ENCODE measurements around the gene PTGR3.

Gene PTGR3, protein sequence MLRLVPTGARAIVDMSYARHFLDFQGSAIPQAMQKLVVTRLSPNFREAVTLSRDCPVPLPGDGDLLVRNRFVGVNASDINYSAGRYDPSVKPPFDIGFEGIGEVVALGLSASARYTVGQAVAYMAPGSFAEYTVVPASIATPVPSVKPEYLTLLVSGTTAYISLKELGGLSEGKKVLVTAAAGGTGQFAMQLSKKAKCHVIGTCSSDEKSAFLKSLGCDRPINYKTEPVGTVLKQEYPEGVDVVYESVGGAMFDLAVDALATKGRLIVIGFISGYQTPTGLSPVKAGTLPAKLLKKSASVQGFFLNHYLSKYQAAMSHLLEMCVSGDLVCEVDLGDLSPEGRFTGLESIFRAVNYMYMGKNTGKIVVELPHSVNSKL

DNA sequence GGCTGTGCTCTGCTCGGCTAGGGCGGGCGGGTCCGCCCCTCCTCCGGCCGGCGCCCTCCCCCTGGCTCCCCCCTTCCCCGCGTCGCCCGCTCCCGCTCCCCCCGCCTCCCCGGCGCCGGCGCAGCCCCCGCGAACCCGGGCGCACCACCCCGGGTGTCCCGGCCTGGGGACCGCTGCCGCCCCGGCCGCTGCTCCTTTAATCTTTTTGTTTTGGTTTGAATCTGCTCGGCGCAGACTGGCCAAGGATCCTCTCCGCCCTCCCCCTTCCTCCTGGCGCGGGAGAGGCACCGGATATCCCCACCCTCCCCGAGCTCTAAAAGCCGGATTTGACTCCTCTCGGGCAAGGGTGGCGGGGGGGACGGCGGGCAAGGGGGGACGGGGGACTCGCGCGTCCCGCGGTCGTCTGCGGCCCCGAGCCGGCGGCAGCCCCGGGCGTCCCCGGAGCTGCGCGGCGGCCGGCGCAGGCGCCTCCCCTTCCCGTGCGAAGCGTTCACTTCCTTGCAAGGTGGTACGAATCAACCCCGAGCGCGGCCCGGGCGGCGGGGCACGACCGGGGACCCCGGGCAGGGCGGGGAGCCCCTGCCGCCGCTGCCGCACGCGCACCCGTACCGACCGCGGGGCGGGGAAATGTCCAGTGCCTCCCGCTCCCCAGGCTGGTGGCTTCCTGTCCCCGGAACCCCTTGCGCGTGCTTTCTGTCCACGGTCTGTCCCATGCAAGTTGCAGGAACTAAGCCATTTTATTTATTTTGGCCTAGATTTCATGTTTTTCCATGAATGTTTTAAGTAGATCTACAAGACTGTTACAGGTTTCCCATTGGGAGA, at the start of gene PTGR3:
TSS of gene PTGR3 (minus strand) at position 11 of the 822 bp plus-strand sequence. CDS start 81 bp downstream, outside the sequence.
- peak; percentile 86 for DNase-seq

DNA sequence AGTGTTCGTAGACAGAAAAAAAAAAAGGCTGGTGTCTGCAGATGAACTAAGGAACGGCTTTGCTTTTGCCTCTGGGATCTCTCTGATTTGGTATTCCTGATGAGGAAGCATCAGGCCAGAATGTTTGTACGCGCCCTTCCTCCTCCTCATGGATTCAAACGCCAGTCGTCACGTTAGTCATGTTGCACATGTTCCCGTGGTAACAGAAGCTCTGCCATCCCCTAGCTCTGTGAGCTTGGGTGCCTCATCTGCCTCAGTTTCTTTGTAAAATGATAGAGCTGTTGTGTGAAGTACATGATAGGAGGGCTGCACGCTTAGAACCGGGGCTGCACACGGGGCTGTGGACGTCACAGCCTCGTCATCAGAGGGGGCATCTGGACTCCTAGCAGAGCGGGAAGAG, 48.7 kb upstream of the PTGR3 start:
- DNase-seq: no peak

DNA sequence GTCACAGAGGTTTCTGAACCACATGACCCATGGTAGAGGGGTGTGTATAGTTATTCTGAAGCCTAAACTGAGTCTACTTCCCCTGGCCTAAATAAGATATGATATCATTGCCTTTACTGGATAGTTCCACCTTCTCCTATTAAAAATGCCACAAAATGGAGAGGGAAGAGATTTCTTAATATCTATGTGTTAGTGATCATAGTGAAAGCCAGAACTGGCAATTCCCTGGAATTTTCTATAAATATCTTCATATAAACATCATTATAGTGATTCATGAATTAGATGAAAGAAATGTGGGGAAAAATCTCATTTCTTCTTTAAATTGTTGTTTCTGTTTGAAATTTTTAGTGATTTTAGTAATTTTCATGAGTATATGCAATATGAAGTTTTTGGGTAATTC, 47.4 kb upstream of the PTGR3 start:
- no peak for DNase-seq

DNA sequence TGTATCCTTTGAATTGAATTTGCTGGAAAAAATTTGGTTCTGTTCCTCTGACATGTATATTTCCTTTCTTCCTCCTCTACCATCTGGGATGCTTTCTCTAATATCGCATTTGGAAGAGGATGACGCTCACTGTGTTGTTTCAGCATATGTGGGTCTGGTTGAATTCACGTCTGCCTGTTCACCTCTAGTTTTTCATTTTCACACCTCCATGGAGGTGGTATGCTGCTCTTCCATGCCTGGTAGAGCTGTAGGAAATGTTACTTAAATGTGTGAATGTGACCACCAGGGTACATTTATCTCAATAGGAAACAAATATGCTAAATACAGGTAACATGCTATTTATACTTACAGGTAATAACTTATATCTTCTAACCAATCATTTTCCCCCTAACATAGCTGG, 46.2 kb upstream of the PTGR3 start:
- DNase-seq: no peak

DNA sequence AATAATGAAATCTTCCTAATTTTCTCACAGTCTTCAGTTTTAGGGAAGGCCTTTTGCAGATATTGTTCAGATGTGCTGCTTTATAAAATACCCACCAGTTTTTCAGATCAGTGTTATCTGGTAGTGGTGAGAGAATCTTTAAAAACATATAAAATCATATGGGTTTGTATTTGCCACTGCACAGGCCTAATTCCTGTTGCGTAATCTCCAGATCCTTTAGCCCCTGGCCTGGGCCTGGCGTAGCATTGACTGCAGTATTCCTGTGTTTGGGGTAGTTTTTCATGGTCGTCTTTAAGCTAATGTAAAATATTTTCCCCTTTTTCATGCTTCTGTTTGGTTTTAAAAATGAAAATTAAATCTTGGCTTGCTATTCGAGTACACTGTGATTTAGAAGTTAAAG, 44.8 kb upstream of the PTGR3 start:
- no peak for DNase-seq

DNA sequence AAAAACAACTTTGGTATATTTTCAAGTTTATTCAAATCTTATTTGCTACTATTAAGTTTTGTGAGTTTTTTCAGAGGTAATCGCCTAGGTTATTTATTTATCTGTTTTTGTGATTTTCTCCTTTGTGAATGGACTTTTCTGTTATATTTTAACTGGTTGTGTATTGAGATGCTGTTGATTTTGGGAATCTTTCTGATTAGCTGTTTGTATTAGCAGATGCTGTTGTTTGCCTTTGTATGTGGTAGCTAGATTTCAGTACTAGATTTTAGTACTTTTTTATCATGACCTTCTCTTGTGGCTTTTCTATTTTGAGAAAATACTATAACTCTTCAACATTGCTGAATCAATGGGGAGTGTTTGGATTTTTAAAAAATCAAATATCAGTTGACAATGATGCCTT, 44.1 kb upstream of the PTGR3 start:
- no peak for DNase-seq

DNA sequence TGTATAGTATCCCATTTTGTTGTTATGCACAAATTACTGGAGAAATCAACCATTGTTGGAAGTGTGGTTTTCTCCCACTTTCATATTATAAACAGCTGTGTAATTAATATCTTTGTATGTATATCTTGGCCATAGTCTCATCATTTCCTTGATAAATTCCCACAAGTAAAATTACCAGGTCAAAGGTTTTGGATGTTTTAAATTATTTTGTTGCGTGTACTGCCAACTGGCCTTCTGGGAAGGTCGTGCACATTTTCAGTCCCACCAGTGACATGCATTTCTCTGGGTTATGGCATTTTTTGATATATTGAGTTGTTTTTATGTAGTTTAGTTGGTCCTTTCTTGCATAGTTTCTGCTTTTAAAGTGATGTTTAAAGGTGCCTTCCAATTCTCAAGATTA, 43.2 kb upstream of the PTGR3 start:
- DNase-seq: no peak

DNA sequence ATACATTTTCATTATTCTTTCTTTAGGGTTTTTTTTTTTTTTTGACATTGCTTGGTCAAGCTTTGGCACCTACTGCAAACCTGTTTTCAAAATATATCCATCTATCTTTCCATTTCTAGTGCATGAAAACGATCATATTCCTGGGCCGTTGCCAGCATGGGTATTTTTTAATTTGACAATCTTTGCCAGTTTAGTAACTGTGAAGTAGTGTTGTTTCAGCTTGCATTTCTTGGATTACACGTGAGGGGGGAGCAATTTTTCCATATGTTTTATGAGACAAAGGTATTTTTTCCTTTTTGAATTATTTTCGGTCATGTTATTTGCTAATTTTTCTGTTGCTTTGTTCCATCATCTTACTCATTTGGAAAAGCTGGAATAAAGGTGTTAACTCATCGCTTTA, 42.5 kb upstream of the PTGR3 start:
- no peak for DNase-seq

DNA sequence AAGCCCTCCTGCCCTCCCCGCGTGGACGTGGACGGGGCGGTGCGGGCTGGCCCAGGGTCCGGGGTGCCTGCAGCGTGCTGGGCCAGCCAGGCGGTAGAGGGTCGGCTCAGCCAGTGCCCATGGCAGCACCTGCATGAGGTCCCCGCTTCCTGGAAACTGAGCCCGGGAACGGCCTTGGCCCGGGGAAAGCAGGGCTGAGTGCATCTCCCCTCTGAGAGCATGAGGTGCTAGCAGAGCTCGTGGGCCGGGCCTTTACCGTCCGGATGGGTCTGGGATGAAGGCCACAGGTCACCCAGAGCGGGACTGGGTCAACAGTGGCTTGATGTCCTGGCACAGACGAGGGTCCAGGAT, 41.5 kb upstream of the PTGR3 start:
- no peak for DNase-seq

DNA sequence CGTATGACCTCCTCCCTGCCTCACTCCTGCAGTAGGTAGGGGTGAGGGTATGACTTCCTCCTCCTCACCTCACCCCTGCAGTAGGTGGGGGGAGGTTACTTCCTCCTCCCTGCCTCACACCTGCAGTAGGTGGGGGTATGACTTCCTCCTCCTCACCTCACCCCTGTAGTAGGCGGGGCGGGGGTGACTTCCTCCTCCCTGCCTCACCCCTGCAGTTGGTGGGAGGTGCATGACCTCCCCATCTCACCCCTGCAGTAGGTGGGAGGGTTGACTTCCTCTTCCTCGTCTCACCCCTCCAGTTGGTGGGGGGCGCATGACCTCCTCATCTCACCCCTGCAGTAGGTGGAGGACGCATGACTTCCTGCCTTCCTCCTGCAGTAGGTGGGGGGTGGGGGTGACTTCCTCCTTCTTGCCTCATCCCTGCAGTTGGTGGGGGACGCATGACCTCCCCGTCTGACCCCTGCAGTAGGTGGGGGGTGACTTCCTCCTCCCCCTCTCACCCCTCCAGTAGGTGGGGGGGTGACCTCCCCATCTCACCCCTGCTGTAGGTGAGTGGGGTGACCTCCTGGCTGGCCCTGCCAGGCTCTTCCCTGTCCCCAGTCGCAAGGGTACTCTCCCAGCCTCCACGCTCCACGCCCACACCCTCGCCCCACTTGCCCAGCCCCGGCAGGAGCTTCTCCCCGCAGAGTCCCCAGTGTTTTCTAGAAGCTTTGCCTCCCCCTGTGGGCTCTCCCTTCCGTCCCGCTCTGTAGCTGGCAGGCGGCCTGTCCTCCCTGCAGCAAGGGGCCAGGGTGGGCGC, 40.9 kb upstream of the PTGR3 start:
- peak; percentile 35 for DNase-seq

DNA sequence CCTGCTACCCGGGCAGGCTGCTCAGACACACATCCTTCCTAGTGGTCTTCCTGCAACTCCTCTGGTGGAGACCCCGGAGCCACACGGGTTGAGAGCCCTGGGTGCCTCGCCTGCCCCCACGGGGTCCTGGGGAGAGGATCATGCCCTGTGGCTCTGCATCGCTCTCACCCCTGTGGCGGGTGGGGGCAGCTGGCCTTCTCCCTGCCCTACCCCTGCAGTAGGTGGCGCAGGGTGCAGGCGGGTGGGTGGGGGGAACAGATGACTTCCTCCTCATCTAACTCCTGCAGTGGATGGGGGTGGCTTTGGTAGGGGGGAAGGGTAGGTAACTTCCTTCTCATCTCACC, 40.2 kb upstream of the PTGR3 start:
- no peak for DNase-seq

DNA sequence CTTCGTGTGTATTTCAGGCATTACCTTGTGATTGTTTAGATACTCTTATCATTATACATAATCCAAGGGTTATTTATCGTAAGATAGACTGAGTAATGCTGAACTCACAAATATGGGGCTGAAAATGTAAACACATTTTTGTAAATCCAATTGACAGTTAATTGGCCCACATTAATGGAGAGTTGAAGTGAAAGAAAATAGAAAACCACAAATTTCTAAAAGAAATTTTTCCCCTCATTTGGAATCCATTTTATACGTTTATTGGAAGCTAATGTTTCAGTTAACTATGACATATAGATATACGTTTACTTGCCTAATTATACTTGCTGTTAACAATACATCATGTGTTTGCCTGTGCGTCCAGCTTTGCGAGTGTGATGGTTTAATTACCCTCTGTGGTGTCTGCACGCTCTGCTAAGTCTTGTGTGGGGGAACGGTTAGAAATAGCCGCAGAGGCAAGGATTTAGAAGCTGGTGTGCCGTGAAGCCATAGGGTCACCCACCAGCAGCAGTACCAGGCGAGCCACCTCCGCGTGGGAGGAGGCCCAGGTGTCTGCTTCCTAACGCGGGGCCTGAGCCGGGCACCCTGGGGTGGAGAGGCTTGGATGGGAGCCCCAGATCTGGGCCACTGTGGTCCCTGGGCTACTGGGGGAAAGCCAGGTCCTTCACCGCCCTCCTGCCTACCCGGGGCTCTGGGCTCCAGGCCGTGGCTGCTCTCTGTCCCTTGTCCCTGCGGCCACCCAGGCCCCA, 39.7 kb upstream of the PTGR3 start:
- no peak for DNase-seq

DNA sequence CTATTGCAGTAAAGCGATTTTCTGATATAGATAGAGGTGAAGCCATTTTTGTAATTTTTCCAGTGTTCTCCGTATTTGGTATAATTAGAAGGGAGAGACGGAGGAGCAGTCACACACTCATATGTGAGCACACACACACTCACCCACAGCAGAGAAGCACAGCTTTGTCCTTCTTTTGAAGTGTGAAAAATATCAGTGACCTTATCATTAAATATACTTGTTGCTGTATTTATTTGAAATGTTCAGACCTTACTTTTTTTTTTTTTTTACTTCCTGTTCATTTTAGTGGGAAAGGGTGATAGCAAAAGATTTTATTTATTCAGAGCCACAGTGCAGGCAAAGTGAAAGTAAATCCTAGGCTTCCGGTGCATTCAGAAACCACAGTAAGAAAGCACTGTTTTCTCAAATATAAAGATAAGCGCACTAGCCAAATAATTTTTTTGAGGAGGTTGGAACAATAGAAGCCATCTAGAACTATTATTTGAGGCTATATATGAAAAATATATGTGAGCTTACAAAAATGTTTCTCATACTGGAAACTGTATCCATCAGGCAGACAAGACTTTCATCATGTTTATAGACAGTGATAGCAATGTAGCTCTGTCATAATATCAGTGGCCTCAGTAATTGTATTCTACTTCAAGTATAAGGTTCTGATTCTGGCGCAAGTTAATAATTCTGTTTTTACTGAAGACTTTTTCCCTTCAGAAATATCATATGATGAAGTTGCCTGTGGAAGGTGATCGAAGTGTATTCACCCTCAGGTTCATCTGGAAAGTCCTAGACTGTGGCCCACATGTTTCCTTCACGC, 38.9 kb upstream of the PTGR3 start:
- DNase-seq: peak; percentile 51

DNA sequence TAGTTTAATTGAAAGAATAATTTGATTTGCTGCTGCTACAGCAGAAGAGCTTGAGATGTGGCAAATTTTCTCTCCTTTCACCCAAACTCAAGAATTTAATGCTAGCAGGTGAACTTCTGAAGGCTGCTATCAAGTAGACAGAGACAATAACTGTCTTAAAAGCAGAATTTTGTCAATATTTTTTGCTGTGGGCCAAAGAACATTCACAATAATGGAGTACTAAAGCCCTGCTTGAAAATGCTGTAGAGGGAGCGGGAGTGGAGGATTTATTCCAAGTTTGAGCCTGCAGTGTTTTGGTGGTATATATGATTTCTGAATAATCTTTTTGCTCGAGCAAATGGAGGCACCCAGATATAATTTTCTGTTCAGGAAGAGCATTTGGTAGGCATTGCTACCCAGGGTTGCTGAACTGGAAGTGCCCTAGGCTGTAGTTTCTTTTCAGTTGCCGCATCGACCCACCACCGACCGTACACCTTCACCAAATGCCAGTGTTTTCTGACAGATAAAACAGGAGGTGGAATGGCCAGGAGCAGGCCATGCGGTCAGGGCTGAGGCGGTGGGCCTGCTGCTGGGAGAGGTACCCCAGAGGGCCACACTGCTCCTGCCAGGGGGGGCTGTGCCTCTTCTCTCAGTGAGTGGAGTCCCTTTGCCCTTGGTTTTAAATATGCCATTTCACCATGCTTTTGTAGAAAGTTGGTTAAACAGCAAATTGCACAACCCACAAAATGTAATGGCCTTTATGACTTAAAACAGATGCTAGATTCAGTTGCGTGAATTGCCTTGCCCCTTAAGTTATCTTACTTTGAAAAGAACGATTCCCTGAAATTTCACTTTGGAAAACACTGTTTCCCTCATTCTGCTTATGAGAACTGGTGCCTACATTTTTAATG, 38.0 kb upstream of the PTGR3 start:
- DNase-seq: no peak

DNA sequence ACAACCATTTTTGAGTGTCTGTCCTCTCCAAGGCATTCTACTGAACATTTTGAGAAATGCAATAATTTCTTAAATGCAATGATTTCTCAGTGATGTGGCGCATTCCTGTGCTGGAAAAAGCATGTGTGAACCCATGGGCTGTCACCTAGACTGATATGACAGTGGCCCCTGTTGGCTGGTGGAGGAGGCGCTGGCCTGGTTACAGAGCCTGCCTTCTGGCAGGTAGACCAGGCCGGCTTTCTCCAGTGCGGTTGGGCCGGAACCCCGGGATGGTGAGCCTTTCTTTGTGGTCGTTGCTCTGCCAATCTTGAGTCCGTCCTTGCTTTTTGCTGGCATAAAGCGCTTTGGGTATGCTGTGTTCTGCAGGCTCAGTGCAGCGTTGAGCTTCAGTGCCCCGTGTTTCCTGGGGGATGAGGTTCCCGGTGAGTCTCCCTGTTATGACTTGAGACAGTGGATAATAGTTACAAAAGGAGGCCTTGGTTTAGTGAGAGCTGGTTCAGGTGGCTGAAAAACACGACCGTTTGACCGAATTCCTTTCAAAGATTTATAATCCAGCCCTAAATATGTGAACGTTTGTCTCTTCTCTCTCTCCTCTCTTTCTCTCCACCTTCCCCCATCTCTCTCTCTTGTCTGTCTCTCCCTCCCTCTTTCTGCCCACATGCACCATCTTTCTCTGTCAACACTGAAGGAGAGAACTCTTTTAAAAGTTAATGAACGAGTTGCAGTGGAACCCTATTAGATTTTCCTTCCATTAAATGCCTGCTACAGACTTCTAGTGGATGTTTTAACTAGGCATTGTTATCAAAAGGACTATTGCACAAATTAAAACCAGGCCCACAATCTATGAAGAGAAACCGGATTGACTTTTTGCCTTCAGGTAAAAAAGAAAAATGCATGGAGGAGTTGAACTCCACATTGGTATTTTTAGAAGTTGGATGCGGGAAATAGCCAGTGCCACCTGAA, 35.7 kb upstream of the PTGR3 start:
- peak; percentile 33 for DNase-seq

DNA sequence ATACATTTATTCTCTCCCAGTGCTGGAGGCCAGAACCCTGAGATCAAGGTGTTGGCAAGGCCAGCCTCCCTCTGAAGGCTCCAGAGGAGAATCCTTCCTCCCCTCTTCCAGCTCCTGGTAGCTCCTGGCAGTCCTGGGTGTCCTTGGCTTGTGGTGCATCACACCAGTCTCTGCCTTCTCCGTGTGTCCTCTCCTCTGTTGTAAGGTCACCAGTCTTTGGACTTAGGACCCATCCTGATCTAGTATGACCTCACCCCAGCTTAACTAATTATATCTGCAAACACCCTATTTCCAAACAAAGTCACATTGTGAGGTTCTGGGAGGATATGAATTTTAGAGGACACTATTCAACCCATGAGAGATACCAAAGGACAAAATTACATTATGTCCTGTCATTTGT, 32.8 kb upstream of the PTGR3 start:
- DNase-seq: no peak

DNA sequence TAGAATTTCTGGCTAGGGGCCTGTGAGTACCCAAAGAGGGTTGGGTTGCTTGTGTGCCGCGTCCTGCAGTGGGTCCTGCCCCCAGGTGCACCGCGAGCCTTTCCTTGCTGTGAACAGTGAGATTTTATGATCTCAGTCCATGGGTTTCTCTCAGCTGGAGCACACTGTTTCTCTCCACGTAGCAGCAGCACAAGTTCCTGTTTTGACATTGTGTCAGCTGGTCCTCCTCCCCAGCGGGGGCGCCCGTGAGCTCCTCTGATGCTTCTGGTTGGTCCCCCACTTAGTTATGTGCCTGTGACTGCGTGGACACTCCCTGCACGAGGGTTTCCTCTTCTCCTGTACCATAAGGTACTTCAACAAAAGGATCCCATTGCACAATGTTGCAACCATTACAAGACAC, 31.5 kb upstream of the PTGR3 start:
- no peak for DNase-seq

DNA sequence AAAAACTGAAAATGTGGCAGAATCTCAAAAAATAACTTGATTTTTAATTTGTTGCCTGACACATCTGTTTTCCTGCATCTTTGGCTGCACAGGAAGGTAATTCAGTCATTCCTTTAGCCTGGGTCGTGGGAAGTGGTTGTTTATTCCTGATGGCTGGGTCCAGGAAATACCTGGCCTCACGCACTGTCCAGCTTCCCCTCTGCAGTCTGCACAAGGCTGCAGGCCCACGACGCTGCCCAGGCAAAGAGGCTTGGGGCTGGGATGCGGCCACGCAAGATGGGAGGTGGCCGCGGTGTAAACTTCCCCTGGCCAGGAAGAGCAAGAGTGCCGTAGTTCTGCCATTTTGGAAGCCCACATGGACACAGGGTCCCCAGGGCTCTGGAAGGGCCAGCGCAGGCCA, 29.8 kb upstream of the PTGR3 start:
- DNase-seq: no peak

DNA sequence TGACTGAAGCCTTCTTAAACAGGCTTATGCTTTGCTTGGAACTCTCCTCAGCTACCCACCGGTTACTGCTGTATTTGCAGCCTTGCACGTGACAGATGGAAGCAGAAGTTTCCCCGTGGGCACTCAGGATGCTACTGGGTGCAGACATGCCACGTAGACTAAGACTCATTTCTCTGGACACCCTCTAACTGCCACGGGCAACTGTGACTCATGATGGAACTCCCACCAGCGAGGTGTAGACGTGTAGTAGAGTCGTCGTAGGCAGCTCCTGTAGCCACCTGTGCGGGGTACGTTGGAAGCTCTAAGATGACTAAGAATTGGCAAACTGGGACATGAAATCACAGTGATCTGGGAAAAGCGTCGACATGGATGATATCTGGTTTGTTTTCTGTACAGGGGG, 29.2 kb upstream of the PTGR3 start:
- DNase-seq: no peak

DNA sequence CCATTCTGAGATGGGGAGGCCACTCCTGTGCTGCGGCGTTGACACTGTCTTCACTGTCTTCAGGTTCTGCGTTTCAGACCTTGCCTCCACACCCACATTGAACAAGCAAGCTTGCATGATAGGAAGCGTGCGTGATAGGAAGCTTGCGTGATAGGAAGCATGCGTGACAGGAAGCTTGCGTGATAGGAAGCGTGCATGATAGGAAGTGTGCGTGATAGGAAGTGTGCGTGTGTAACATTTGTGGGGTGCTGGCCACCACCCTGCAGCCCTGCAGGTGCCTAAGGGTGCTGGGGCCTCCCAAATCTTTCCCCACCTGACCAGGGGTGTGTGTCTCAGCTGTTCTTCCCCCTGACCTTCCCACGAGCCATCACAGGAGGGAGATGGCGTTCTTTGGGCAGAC, 27.0 kb upstream of the PTGR3 start:
- DNase-seq: no peak
